GM19372 (cell line): ENCODE data around the gene FBXO4.
"Not testable (repeated sequence)": the region's sequence is repeated elsewhere in the genome, so short reads cannot be mapped to it uniquely, and the experiment has no call there.

Source experiments
- ATAC-seq: cut with Tn5 transposase; IDR thresholded peaks from one replicate; pipeline ENCODE4 v1.9.1; 2021; ENCODE audit warnings: mild to moderate bottlenecking, low read depth, moderate library complexity; ENCODE audit not compliant: unreplicated experiment

Gene FBXO4

GRCh38 chr5:41921166-41921565 is 3.9 kb upstream of the FBXO4 start:
- ATAC-seq: no peak

GRCh38 chr5:41921874-41922273 is 3.2 kb upstream of the FBXO4 start:
- ATAC-seq: no peak

GRCh38 chr5:41924526-41924871 is 582 bp upstream of the FBXO4 start:
- ATAC-seq: no peak

- ATAC-seq: peak; percentile 25
These were observed 472 bp downstream of the FBXO4 start for GRCh38 chr5:41925555-41925951.

- ATAC-seq: no peak
These were observed 2.5 kb downstream of the FBXO4 start for GRCh38 chr5:41927604-41928003.

- no peak for ATAC-seq
These were observed 4.0 kb downstream of the FBXO4 start for GRCh38 chr5:41929035-41929434.

- no peak for ATAC-seq
These were observed 7.7 kb downstream of the FBXO4 start for GRCh38 chr5:41932770-41933169.

- ATAC-seq: no peak
These were observed 10.5 kb downstream of the FBXO4 start for GRCh38 chr5:41935544-41935943.

GRCh38 chr5:41940641-41941040 is 15.6 kb downstream of the FBXO4 start:
- ATAC-seq: no peak

GRCh38 chr5:41945332-41945955 is 20.4 kb downstream of the FBXO4 start:
- not testable (repeated sequence) for ATAC-seq

GRCh38 chr5:41951224-41951623 is 26.1 kb downstream of the FBXO4 start:
- no peak for ATAC-seq

- no peak for ATAC-seq
These were observed 29.2 kb downstream of the FBXO4 start for GRCh38 chr5:41954286-41954685.

GRCh38 chr5:41955432-41956024 is 30.4 kb downstream of the FBXO4 start:
- no peak for ATAC-seq

GRCh38 chr5:41956943-41957342 is 31.9 kb downstream of the FBXO4 start:
- no peak for ATAC-seq

GRCh38 chr5:41960481-41960880 is 35.4 kb downstream of the FBXO4 start:
- no peak for ATAC-seq

GRCh38 chr5:41961736-41962135 is 36.7 kb downstream of the FBXO4 start:
- ATAC-seq: no peak

- no peak for ATAC-seq
These were observed 37.4 kb downstream of the FBXO4 start for GRCh38 chr5:41962491-41962890.

GRCh38 chr5:41966401-41967105 is 41.5 kb downstream of the FBXO4 start:
- ATAC-seq: no peak

GRCh38 chr5:41967401-41967800 is 42.3 kb downstream of the FBXO4 start:
- ATAC-seq: no peak

- no peak for ATAC-seq
These were observed 43.2 kb downstream of the FBXO4 start for GRCh38 chr5:41968153-41968723.

GRCh38 chr5:41973087-41973486 is 48.0 kb downstream of the FBXO4 start:
- no peak for ATAC-seq

GRCh38 chr5:41973887-41974286 is 48.8 kb downstream of the FBXO4 start:
- ATAC-seq: no peak
